LNCaP clone FGC (cell line): Measurements from ENCODE around the gene CLCNKB.

Experiments
- DNase-seq: peaks from one replicate; pipeline ENCODE4 v3.0.0-alpha.2; 2011; ENCODE audit warnings: low read depth
- H3K4me3 ChIP-seq: 2 replicates; pipeline ENCODE4 v1.5.1; 2011; ENCODE audit warnings: mild to moderate bottlenecking, low read depth, low read length, control low read depth
- CTCF ChIP-seq: IDR thresholded peaks from 2 replicates; pipeline ENCODE4 v1.5.1; 2012; ENCODE audit warnings: mild to moderate bottlenecking; ENCODE audit not compliant: control insufficient read depth, insufficient read depth; ENCODE audit errors: extremely low read depth

The CLCNKB gene

DNA sequence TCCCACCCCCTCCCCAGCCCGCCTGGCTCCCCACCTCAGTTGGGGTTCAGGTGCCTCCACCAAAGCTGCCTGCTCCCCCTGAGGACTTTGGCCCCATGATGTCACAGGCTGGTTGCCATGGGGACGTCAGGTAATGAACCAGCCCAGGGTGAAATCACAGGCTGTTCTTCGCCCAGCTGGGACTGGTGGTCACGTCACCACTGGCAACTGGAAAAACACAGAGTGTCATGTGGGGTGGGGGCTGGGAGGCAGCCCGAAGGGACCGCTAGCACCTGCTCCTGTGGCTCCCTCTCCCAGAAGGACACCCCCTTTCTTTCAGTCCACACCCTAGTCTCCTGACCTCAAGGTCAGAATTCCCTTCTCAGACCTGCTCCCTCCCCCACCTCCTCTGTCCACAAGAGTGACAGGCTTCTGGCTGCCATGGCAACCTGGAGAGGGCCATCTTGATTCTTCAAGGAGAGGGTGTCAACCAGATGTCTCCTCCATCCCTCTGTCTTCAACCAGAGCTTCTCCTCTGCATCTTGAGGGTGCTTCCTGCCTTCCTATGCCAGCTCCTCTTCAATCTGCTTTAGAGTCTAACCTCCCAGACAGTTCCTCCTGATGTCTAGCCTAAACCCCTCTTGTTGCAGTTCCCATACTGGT lies 23.7 kb downstream of the CLCNKB start:
- no peak overlapping the region for H3K4me3 ChIP-seq

GRCh38 chr1:16067933-16068332 lies 24.4 kb downstream of the CLCNKB start:
- no peak for TF ChIP-seq CTCF
- H3K4me3 ChIP-seq = no peak overlapping the region
- no peak for DNase-seq

More for the DNA sequence above, 23.7 kb downstream of the CLCNKB start:
- no peak for TF ChIP-seq CTCF
- no peak for DNase-seq

DNA sequence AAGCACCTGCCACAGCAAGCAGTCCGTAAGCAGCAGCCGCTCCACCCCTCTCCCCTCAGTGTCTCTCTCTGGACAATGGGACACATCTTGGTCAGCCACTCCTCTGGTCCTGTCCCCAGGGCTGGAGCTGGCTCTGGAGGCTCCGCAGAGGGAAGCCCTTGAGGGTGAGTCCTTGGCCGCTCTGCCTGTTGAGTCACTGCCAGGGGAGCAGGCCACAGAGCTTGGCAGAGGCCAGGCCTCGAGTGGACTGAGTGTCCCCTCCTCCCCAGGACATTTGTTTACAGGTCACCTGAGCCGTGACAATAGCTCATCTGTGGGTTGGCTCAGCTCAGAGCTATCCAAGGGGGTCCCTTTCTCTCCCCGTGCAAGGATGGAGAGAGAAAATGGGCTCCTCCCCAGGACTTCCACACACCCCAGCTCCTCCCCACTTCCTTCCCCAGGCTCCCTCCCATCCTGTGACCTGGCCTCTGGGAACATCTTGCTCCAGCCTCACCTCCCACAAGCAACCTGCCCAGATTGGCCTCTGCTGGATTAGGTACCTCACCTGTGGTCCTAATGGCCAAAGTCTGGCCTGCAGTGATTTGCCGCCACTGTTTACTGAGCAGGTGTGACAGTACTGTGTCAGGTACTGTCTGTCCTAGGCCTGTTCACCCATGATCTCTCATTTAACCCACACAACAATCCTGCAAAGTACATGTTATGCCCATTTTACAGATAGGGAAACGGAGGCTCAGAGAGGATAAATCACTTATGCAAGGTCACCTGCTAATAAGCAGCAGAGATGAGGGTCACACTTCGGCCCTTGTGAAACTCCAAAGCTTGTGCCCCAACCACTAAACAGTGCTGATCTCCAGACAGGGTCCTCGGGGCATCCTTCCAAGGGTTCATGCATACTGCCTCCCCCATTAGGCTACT lies 25.0 kb downstream of the CLCNKB start:
- H3K4me3 ChIP-seq = no peak overlapping the region
- DNase-seq = no peak
- TF ChIP-seq CTCF = no peak

DNA sequence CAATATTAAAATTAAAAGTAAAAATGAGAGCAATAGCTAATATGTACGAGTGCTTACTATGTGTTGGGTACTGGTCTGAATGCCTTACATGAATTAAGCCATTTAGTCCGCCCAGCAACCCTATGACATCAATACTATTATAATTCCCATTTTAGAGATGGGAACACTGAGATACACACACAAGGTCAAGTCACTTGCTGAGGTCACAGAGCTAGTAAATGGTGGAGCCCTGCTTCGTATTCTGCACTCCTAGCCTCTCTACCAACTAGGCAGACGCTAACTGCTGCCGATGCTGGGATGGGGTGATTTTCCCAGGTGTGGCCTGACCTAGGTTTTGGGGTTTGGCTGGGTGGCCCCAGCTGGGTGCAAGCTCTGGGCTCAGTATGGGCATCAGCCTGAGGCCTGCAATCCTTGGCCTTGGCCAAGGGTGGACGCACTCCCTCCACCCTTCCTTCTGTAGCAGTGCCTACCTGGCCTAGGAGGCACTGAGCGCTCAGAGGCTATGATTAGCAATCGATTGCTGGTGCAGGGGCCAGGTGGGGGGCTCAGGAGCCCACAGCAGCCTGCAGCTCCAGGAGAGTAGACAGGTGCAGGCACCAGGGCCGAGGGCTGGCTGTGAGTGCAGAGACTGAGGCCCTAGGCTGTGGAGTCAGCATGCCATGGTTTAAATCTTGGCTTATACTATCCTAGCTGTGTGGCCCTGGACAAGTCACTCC lies 27.2 kb downstream of the CLCNKB start:
- no peak for DNase-seq
- H3K4me3 ChIP-seq = no peak overlapping the region
- TF ChIP-seq CTCF = no peak

DNA sequence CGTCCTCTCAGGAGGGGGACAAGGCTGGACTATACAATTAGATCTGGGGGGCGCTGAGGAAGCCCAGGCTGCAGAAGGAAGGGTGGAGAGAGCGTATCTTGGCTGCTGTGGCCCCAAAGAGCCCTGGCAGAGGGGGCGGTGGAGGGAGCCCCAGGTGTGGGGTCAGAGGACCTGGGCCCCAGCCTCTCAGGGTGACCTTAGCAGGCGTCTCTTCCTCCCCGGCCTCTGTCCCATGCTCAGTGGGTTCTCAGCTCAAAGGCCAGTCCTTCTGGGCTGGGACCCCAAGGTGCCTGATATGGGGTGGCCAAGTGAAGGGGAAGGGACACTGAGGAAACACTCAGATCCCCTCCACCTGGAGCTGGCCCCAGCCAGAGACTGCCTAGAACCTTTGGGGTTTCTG lies 28.0 kb downstream of the CLCNKB start:
- DNase-seq = no peak
- no peak overlapping the region for H3K4me3 ChIP-seq
- TF ChIP-seq CTCF = no peak

GRCh38 chr1:16072095-16072494 lies 28.5 kb downstream of the CLCNKB start:
- H3K4me3 ChIP-seq = no peak overlapping the region
- no peak for TF ChIP-seq CTCF

More at GRCh38 chr1:16072095-16072494, 28.5 kb downstream of the CLCNKB start:
- DNase-seq = no peak
